ENCODE results near the gene SLC12A2. TPM values are rescaled to one million over a fixed set of nuclear protein-coding genes. Genes with fewer than 3 reads are reported as not detected.
A peak's percentile ranks its signal among the peaks of the same experiment; 100 is the strongest.

The SLC12A2 gene
- total RNA-seq, 1 donor from 2014 or later, result 17.5 TPM

DNA sequence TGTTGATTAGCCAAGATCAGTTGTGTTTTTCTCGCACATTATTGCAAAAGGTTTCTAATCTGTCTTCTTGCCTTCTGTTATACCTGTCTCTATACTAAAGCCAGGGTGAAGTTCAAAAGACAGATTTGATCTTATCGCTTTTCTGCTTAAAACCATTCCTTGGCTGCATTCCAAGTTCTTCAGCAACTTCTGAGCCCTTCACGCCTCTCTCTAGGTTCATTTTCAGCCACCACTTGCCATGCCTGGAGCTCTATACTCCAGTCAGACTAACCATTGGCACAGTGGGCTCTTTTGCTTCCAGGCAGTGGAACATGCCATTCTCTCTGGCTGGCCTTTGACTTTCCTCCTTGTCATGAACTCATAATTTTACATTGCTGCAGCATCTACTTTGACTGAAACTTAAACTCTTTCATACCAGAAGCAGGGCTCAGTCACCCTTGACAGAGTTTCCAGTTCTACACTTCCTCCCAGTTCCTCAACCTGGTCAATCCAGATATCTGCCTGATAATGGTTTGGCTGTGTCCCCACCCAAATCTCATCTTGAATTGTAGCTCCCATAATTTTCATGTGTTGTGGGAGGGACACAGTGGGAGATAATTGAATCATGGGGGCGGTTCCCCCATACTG lies 114.4 kb downstream of the SLC12A2 start:
- Histone ChIP-seq H3K36me3 (ENCODE audit: control insufficient read depth, insufficient read depth, low read length) (no peaks in the 10 kb centered on the region), H3K27me3 (ENCODE audit: control insufficient read depth, insufficient read depth, low read length) (no peaks in the 10 kb centered on the region), H3K4me3 (ENCODE audit: low read depth, low read length) (no peak overlapping the region)
- DNase-seq (ENCODE audit: low read depth), result no peak
- TF ChIP-seq, protein P1, sequence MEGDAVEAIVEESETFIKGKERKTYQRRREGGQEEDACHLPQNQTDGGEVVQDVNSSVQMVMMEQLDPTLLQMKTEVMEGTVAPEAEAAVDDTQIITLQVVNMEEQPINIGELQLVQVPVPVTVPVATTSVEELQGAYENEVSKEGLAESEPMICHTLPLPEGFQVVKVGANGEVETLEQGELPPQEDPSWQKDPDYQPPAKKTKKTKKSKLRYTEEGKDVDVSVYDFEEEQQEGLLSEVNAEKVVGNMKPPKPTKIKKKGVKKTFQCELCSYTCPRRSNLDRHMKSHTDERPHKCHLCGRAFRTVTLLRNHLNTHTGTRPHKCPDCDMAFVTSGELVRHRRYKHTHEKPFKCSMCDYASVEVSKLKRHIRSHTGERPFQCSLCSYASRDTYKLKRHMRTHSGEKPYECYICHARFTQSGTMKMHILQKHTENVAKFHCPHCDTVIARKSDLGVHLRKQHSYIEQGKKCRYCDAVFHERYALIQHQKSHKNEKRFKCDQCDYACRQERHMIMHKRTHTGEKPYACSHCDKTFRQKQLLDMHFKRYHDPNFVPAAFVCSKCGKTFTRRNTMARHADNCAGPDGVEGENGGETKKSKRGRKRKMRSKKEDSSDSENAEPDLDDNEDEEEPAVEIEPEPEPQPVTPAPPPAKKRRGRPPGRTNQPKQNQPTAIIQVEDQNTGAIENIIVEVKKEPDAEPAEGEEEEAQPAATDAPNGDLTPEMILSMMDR (IDR thresholded peaks at IDR 0.05; ENCODE audit: insufficient read depth, low read length, poor library complexity, severe bottlenecking), result no peak

DNA sequence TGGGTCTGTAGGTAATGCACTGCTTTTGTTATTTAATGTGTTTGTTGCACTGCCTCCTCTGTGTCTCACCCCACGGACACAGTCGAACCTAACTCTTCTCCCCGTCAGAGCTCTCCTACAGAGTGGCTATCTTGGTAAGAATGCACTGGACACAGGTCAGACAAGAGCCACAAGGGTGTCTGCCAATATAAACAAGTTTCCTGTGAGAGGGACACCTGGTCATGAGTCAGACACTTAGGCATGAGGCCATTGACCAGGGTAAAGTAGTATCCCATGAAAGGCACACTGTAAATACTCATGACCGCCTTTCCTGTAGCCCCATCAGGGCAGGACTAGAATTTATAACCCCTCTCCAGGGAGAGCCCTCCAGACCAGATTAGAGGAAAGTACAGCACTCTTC lies 115.5 kb downstream of the SLC12A2 start:
- Histone ChIP-seq H3K4me3 (ENCODE audit: low read depth, low read length) (no peak overlapping the region), H3K36me3 (ENCODE audit: control insufficient read depth, insufficient read depth, low read length) (no peaks in the 10 kb centered on the region), H3K27me3 (ENCODE audit: control insufficient read depth, insufficient read depth, low read length) (no peaks in the 10 kb centered on the region)
- TF ChIP-seq, protein P1 (IDR thresholded peaks at IDR 0.05; ENCODE audit: insufficient read depth, low read length, poor library complexity, severe bottlenecking), result no peak
- peak; percentile 87 for DNase-seq (ENCODE audit: low read depth)

DNA sequence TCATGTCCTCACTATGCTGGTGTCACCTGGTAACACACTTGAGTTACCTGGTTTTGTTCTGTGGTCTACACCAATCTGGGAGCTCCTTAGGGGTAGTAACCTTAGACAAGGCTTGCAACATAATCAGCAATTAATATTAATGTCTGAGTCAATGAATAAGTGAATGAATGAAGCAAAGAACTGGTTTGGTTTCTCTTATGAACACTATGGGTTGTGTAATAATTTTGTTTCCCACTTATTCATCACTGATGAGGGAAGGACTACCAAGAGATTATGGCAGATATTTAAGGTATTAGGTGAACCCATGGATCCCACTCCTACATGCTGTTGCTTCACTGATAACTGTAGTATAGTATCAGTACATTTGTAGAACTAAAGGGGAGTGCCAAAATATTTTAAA lies 116.0 kb downstream of the SLC12A2 start:
- no peak for DNase-seq (ENCODE audit: low read depth)
- TF ChIP-seq, protein P1 (IDR thresholded peaks at IDR 0.05; ENCODE audit: insufficient read depth, low read length, poor library complexity, severe bottlenecking), result no peak
- Histone ChIP-seq H3K27me3 (ENCODE audit: control insufficient read depth, insufficient read depth, low read length) (no peaks in the 10 kb centered on the region), H3K36me3 (ENCODE audit: control insufficient read depth, insufficient read depth, low read length) (no peaks in the 10 kb centered on the region), H3K4me3 (ENCODE audit: low read depth, low read length) (no peak overlapping the region)

DNA sequence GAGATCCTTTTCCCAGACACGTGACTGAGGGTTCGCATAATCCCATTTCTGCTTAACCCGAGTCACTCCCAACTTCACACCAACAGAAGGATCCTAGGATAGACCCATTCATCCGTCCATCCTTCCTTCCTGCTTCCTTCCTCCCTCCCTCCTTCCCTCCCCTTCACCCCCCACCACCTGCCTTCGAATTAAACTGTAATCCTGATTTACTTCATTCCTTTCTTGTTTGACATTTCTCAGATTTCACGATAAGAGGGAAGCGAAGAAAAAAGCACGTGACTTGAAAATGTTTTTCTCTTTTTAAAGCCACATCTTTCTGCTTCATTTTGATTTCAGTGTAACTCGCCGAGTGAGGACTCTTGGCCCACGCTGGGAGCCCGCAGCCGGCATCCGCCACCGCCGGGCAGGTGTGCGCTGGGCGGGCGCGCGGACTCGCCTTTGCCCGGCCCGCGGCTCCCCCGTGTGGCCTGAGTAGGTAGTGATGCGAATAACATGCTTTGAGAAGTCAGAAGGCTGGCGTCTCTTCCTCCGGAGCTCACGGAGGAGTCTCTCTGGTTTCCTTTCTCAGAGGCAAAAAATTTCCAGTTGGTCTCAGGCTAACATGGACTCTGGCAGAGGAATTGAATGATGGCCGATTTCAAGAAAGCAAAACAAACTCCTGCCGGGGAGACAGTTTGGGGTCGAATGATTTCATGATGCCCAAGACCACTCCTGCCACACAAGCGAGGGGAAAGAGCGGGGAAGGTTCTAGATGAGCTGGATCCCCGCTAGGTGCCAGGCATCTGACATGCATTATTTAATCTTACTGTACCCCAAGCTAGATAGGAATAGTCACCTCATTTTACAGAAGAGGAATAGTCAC lies 117.7 kb downstream of the SLC12A2 start:
- Histone ChIP-seq H3K27me3 (ENCODE audit: control insufficient read depth, insufficient read depth, low read length) (no peaks in the 10 kb centered on the region), H3K36me3 (ENCODE audit: control insufficient read depth, insufficient read depth, low read length) (no peaks in the 10 kb centered on the region), H3K4me3 (ENCODE audit: low read depth, low read length) (no peak overlapping the region)
- TF ChIP-seq, protein P1 (IDR thresholded peaks at IDR 0.05; ENCODE audit: insufficient read depth, low read length, poor library complexity, severe bottlenecking), result peak; percentile 50
- DNase-seq (ENCODE audit: low read depth), result no peak

DNA sequence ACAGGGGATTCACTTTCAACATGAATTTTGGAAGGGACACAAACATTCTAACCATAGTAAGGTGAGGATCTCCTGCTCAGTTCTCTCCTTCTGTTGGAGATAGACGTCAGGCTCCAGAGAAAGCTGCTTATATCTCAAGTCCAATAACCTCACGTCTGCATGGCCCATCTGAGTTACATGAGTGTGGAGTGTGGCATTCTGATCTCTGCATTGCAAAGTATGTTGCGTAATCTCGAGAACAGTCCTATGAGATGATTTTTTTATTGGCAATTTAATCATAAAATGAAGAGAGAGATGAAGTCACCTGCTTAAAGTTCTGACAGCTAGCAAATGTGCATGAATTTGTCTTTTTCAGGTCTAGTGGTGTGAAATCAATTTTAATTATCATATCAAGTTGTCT lies 118.8 kb downstream of the SLC12A2 start:
- Histone ChIP-seq H3K27me3 (ENCODE audit: control insufficient read depth, insufficient read depth, low read length) (no peaks in the 10 kb centered on the region), H3K4me3 (ENCODE audit: low read depth, low read length) (no peak overlapping the region), H3K36me3 (ENCODE audit: control insufficient read depth, insufficient read depth, low read length) (no peaks in the 10 kb centered on the region)
- no peak for DNase-seq (ENCODE audit: low read depth)
- TF ChIP-seq, protein P1 (IDR thresholded peaks at IDR 0.05; ENCODE audit: insufficient read depth, low read length, poor library complexity, severe bottlenecking), result no peak
